GM12878 (cell line): ENCODE measurements around the gene GET3. TPM values are rescaled to one million over a fixed set of nuclear protein-coding genes. Genes with fewer than 3 reads are reported as not detected.

ENCODE experiments used
- BCLAF1 ChIP-seq: fragments of 450-650 bp; IDR thresholded peaks from 2 replicates; pipeline ENCODE4 v1.6.1; 2017; ENCODE audit warnings: antibody characterized with exemption, mild to moderate bottlenecking, moderate library complexity
- CHD4 ChIP-seq: fragments of 200-600 bp; sonication (generic); IDR thresholded peaks from 2 replicates; pipeline ENCODE4 v1.6.1; 2016; ENCODE audit warnings: mild to moderate bottlenecking
- HDAC6 ChIP-seq: fragments of 200-600 bp; sonication (generic); IDR thresholded peaks from one replicate; pipeline ENCODE4 v1.8.0; 2017; ENCODE audit warnings: antibody characterized with exemption; ENCODE audit not compliant: unreplicated experiment
- LARP7 ChIP-seq: fragments of 450-650 bp; IDR thresholded peaks from 2 replicates; pipeline ENCODE4 v1.6.1; 2017; ENCODE audit warnings: mild to moderate bottlenecking
- MYB ChIP-seq: fragments of 150-350 bp; IDR thresholded peaks from 2 replicates; pipeline ENCODE4 v1.6.1; 2014; ENCODE audit warnings: mild to moderate bottlenecking, low read depth, low read length, borderline replicate concordance
- RELB ChIP-seq: fragments of 450-650 bp; IDR thresholded peaks from 2 replicates; pipeline ENCODE4 v1.6.1; 2017; ENCODE audit warnings: low read depth, mild to moderate bottlenecking, moderate library complexity
- ZBTB4 ChIP-seq: fragments of 450-650 bp; formaldehyde crosslinking; IDR thresholded peaks from 2 replicates; pipeline ENCODE4 v1.4.0; 2022; ENCODE audit warnings: mild to moderate bottlenecking, moderate library complexity
- ZNF274 ChIP-seq: IDR thresholded peaks from one replicate; pipeline ENCODE4 v1.8.0; 2011; ENCODE audit not compliant: insufficient read length, insufficient read depth
- polyA plus RNA-seq, 11 experiments: library from polyadenylated mRNA; depleted of rRNA in 4 of 11; unstranded in 6 of 11; stranded (reverse) in 5 of 11; fragments of >200 nt; fragmentation: Nextera tagmentation in 4 of 11; fragmentation: Illumina TruSeq in 1 of 11; extraction: Ambion mirVana in 4 of 11; extraction: Trizol in 1 of 11; gene quantifications; 1 replicate in 1 of 11; 2 replicates in 10 of 11; pipeline versions ENCODE4 v1.2.1 to v1.2.3, GENCODE V29; 2011 to 2016; ENCODE audit warnings: inconsistent platforms in 2 of 11, missing spikeins in 2 of 11, low read depth in 1 of 11
- total RNA-seq, 4 experiments: library from RNA; depleted of rRNA in 3 of 4; stranded (reverse); fragments of >200 nt in 3 of 4; fragmentation: Illumina TruSeq in 1 of 4; extraction: Trizol in 1 of 4; gene quantifications; 2 replicates each; pipeline versions ENCODE4 v1.2.1 to v1.2.3, GENCODE V29; 2013 to 2021
- TF ChIP-seq, protein P1 (sequence below): fragments of 450-650 bp; IDR thresholded peaks from 2 replicates; pipeline ENCODE4 v1.6.1; 2017; ENCODE audit warnings: mild to moderate bottlenecking, moderate library complexity
- TF ChIP-seq, protein P2 (sequence below): IDR thresholded peaks from 2 replicates; pipeline ENCODE4 v1.6.1; 2012; ENCODE audit warnings: improper control_type of control experiment, low read depth, low read length; ENCODE audit not compliant: insufficient replicate concordance

GET3 gene
- total and polyA plus RNA-seq, 10 of the 15 experiments (the other 5 are each of a cell fraction or from before 2014, with no cell fraction given), result 14.5 to 144 (median 97.2) TPM

GRCh38 chr19:12736995-12737834 is at the start of gene GET3 (continued):
- TF ChIP-seq, protein P1, sequence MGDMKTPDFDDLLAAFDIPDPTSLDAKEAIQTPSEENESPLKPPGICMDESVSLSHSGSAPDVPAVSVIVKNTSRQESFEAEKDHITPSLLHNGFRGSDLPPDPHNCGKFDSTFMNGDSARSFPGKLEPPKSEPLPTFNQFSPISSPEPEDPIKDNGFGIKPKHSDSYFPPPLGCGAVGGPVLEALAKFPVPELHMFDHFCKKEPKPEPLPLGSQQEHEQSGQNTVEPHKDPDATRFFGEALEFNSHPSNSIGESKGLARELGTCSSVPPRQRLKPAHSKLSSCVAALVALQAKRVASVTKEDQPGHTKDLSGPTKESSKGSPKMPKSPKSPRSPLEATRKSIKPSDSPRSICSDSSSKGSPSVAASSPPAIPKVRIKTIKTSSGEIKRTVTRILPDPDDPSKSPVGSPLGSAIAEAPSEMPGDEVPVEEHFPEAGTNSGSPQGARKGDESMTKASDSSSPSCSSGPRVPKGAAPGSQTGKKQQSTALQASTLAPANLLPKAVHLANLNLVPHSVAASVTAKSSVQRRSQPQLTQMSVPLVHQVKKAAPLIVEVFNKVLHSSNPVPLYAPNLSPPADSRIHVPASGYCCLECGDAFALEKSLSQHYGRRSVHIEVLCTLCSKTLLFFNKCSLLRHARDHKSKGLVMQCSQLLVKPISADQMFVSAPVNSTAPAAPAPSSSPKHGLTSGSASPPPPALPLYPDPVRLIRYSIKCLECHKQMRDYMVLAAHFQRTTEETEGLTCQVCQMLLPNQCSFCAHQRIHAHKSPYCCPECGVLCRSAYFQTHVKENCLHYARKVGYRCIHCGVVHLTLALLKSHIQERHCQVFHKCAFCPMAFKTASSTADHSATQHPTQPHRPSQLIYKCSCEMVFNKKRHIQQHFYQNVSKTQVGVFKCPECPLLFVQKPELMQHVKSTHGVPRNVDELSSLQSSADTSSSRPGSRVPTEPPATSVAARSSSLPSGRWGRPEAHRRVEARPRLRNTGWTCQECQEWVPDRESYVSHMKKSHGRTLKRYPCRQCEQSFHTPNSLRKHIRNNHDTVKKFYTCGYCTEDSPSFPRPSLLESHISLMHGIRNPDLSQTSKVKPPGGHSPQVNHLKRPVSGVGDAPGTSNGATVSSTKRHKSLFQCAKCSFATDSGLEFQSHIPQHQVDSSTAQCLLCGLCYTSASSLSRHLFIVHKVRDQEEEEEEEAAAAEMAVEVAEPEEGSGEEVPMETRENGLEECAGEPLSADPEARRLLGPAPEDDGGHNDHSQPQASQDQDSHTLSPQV, result no peak
- TF ChIP-seq MYB (no peak), ZBTB4 (CRISPR knock-in tag) (no peak), CHD4 (no peak), HDAC6 (no peak), ZNF274 (no peak), BCLAF1 (peak; percentile 92), LARP7 (peak; percentile 62; the same call in 1 of the 2 replicates), RELB (peak; percentile 100)
- TF ChIP-seq, protein P2, sequence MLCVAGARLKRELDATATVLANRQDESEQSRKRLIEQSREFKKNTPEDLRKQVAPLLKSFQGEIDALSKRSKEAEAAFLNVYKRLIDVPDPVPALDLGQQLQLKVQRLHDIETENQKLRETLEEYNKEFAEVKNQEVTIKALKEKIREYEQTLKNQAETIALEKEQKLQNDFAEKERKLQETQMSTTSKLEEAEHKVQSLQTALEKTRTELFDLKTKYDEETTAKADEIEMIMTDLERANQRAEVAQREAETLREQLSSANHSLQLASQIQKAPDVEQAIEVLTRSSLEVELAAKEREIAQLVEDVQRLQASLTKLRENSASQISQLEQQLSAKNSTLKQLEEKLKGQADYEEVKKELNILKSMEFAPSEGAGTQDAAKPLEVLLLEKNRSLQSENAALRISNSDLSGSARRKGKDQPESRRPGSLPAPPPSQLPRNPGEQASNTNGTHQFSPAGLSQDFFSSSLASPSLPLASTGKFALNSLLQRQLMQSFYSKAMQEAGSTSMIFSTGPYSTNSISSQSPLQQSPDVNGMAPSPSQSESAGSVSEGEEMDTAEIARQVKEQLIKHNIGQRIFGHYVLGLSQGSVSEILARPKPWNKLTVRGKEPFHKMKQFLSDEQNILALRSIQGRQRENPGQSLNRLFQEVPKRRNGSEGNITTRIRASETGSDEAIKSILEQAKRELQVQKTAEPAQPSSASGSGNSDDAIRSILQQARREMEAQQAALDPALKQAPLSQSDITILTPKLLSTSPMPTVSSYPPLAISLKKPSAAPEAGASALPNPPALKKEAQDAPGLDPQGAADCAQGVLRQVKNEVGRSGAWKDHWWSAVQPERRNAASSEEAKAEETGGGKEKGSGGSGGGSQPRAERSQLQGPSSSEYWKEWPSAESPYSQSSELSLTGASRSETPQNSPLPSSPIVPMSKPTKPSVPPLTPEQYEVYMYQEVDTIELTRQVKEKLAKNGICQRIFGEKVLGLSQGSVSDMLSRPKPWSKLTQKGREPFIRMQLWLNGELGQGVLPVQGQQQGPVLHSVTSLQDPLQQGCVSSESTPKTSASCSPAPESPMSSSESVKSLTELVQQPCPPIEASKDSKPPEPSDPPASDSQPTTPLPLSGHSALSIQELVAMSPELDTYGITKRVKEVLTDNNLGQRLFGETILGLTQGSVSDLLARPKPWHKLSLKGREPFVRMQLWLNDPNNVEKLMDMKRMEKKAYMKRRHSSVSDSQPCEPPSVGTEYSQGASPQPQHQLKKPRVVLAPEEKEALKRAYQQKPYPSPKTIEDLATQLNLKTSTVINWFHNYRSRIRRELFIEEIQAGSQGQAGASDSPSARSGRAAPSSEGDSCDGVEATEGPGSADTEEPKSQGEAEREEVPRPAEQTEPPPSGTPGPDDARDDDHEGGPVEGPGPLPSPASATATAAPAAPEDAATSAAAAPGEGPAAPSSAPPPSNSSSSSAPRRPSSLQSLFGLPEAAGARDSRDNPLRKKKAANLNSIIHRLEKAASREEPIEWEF, result no peak
